ENCODE measurements around the gene SLC30A1. TPM values are rescaled to one million over a fixed set of nuclear protein-coding genes. Genes with fewer than 3 reads are reported as not detected.
A peak's percentile ranks its signal among the peaks of the same experiment; 100 is the strongest.

The SLC30A1 gene
- polyA plus RNA-seq, 6 donors from 2014 or later: 0.73 to 1.7 (median 1.00) TPM

DNA sequence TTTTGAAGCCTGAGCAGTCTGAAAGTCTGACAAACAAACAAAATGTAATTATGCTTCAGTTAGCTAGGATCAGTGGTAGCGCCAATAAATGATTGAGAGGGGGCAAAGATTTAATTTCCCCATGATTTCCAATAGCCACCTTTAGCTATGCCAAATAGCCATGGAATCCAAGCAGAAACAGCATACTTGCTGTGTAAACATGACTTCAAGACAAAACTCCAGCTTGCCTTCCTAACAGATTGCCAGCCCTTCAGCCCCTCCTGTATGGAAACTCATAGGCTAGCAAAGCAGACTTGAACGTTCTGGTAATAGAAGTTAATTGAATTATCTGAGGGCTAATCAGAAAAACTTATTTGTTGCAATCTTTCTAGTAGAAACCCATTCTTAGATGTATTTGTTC lies 25.6 kb upstream of the SLC30A1 start:
- no peak for DNase-seq
- no peak for ATAC-seq (ENCODE audit: low read depth in 2 of 2)
- no peak overlapping the region for H3K27ac Mint-ChIP-seq
- no peak overlapping the region for H3K4me3 Mint-ChIP-seq
- peaks cover 0 to 2% (median 0%) of the 10 kb centered on the region in 7 donors for H3K9me3 Mint-ChIP-seq
- H3K36me3 Mint-ChIP-seq: no peaks in the 10 kb centered on the region
- H3K27me3 Mint-ChIP-seq: peaks cover 0 to 5% (median 5%) of the 10 kb centered on the region in 3 donors
- H3K4me1 Mint-ChIP-seq: peaks cover 22 to 27% (median 27%) of the 10 kb centered on the region in 3 donors

DNA sequence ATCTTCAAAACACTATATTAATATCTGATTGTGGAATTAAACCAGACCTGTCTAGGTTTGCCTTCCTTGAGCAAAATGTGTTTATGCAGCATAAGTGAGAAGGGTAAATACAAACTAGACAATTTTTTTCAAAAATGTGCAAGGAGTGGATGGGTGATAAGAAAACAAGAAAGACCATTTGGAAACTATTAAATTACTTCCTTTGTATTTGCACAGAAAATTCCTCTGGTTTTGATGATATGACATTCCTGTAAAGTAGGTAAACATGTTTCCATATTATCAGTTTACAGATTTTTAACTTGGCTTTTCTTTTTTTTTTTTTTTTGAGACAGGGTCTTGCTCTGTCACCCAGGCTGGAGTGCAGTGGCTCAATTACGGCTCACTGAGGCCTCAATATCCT lies 24.8 kb upstream of the SLC30A1 start:
- Mint-ChIP-seq H3K27ac (no peak overlapping the region), H3K4me1 (peaks cover 22 to 27% (median 27%) of the 10 kb centered on the region in 3 donors), H3K9me3 (peaks cover 0 to 3% (median 0%) of the 10 kb centered on the region in 7 donors), H3K27me3 (peaks cover 3 to 5% (median 5%) of the 10 kb centered on the region in 3 donors), H3K4me3 (no peak overlapping the region), H3K36me3 (peaks cover 0 to 6% of the 10 kb centered on the region in 2 donors)
- ATAC-seq (ENCODE audit: low read depth in 2 of 2): no peak
- no peak for DNase-seq

GRCh38 chr1:211603191-211603701 lies 24.3 kb upstream of the SLC30A1 start:
- H3K27me3 Mint-ChIP-seq: peaks cover 5% of the 10 kb centered on the region in 3 donors
- H3K27ac Mint-ChIP-seq: no peak overlapping the region
- ATAC-seq (ENCODE audit: low read depth in 2 of 2) (no peak), DNase-seq (no peak)
- H3K4me1 Mint-ChIP-seq: peaks cover 22 to 27% (median 27%) of the 10 kb centered on the region in 3 donors
- no peak overlapping the region for H3K4me3 Mint-ChIP-seq
- H3K36me3 Mint-ChIP-seq: peaks cover 0 to 8% of the 10 kb centered on the region in 2 donors
- H3K9me3 Mint-ChIP-seq: peaks cover 0 to 3% (median 0%) of the 10 kb centered on the region in 7 donors

DNA sequence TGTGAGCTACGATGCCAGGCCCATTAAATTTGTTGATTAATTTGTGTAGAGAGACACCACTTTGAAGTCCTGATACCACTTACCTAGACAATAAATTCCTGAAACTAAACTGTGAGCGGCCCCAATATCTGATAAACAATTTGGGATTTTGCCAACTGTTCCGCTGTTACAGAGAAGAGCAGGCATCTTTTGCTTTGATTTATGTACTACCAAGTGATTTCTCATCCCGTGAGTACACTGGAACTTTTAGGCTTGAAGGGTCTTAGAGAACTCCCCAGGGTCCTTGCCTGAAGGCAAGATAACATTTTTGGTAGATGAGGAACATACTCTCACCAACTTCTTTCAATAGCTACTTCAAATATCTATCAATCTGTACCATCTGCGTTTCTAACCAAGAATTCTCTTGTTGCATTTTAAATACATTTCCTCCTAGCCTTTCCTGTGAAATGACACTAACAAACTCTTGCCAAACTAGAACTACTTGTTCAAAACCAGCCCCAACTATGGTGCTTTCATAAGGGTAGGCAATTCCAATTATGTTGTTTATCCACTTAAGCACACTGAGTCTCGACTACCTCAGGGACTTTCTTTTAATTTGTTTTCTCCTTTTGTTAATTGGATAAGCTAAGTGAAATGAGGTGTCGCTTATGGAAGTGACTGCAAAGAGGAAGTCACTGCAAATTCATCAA lies 23.2 kb upstream of the SLC30A1 start:
- H3K4me3 Mint-ChIP-seq: no peak overlapping the region
- peaks cover 0 to 3% (median 0%) of the 10 kb centered on the region in 7 donors for H3K9me3 Mint-ChIP-seq
- H3K36me3 Mint-ChIP-seq: peaks cover 0 to 8% of the 10 kb centered on the region in 2 donors
- peaks cover 17 to 19% (median 18%) of the 10 kb centered on the region in 3 donors for H3K4me1 Mint-ChIP-seq
- peaks cover 5% of the 10 kb centered on the region in 3 donors for H3K27me3 Mint-ChIP-seq
- no peak for DNase-seq
- ATAC-seq (ENCODE audit: low read depth in 2 of 2): no peak
- H3K27ac Mint-ChIP-seq: no peak overlapping the region

- no peak overlapping the region for H3K4me3 Mint-ChIP-seq
- peaks cover 5% of the 10 kb centered on the region in 3 donors for H3K27me3 Mint-ChIP-seq
- peaks cover 0 to 3% (median 0%) of the 10 kb centered on the region in 7 donors for H3K9me3 Mint-ChIP-seq
- peaks cover 0 to 8% of the 10 kb centered on the region in 2 donors for H3K36me3 Mint-ChIP-seq
- no peak overlapping the region for H3K27ac Mint-ChIP-seq
- DNase-seq (no peak), ATAC-seq (ENCODE audit: low read depth in 2 of 2) (no peak)
- peaks cover 8 to 10% (median 8%) of the 10 kb centered on the region in 3 donors for H3K4me1 Mint-ChIP-seq
Measured at GRCh38 chr1:211601159-211601558, 22.2 kb upstream of the SLC30A1 start.

DNA sequence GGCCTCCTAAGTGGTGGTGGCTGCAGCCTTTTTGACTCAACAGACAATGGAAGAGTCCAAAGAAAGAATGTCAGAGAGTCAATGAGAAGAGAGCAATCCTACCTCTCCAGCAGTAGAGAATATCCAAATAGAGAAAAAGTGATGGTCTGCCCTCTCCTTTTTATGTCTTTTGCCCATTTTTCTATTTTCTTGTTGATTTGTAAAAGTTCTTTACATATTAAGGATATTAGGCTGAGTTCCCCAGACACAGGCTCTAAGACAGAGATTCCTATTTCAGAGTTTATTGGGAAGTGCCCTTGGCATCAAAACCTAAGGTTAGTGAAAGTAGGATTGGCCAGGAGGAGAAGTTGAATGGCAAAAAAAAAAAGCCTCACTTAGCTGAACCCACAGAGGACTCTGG lies 20.3 kb upstream of the SLC30A1 start:
- Mint-ChIP-seq H3K27ac (no peak overlapping the region), H3K4me1 (no peaks in the 10 kb centered on the region), H3K27me3 (peaks cover 5% of the 10 kb centered on the region in 3 donors), H3K36me3 (peaks cover 0 to 8% of the 10 kb centered on the region in 2 donors), H3K4me3 (no peak overlapping the region), H3K9me3 (peaks cover 0 to 3% (median 0%) of the 10 kb centered on the region in 7 donors)
- ATAC-seq (ENCODE audit: low read depth in 2 of 2): no peak
- DNase-seq: no peak

DNA sequence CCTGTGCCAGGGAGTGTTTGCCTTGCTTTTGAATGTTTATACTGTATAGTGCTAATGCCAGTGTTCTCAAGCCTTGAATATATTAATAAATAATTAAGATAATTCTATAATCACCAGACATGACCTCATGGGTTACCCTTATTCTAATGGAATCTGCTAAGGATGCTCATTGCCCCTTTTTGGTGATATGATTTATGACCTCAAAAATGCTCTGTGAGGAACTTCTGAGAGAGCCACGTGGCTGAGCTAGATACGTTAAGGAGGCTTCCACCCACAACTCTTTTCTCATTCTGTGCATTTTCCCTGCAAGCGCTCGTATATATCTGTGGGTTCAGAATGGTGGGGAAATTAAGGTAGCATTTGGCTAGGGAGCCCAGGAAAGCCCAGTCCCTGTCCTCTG lies 19.6 kb upstream of the SLC30A1 start:
- Mint-ChIP-seq H3K9me3 (peaks cover 0 to 3% (median 0%) of the 10 kb centered on the region in 7 donors), H3K4me3 (no peak overlapping the region), H3K27me3 (peaks cover 5% of the 10 kb centered on the region in 3 donors), H3K4me1 (no peaks in the 10 kb centered on the region), H3K36me3 (peaks cover 0 to 8% of the 10 kb centered on the region in 2 donors), H3K27ac (no peak overlapping the region)
- no peak for DNase-seq
- ATAC-seq (ENCODE audit: low read depth in 2 of 2): no peak

DNA sequence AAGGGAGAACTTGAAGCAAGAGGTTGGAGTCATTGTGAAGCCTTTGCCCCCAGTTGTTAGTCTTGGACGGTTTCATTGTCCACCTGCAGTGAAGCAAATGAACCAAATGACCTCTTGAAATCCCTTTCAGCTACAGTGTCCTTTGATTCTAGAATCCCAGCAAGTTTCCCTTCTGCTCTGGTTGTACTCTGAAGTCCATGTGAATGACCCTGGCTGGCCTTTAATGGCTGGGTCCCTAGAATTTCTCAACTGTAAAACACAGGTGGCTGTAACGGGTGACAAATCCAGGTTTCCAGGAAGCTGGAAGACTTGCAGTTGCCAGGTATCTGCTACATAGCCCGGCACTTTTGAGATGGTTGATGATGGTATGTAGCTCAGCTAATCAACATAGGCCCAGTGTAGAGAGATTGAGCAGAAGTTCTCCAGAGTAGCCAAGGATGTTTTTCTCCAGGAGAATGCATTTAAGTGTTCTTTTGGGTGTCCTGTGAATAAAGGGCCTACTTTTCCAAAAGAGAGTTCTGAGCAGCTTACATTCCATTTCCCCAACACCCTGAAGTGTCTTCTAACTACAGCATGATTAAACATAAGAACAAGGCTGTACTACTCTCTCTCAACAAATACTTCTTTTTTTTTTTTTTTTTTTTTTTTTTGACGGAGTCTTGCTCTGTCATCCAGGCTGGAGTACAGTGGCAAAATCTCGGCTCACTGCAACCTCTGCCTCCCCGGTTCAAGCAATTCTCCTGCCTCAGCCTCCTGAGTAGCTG lies 17.6 kb upstream of the SLC30A1 start:
- Mint-ChIP-seq H3K4me1 (no peaks in the 10 kb centered on the region), H3K9me3 (peaks cover 0 to 3% (median 0%) of the 10 kb centered on the region in 7 donors), H3K36me3 (peaks cover 0 to 8% of the 10 kb centered on the region in 2 donors), H3K27me3 (peaks cover 5 to 9% (median 5%) of the 10 kb centered on the region in 3 donors), H3K4me3 (no peak overlapping the region), H3K27ac (no peak overlapping the region)
- DNase-seq (no peak), ATAC-seq (ENCODE audit: low read depth in 2 of 2) (no peak)

DNA sequence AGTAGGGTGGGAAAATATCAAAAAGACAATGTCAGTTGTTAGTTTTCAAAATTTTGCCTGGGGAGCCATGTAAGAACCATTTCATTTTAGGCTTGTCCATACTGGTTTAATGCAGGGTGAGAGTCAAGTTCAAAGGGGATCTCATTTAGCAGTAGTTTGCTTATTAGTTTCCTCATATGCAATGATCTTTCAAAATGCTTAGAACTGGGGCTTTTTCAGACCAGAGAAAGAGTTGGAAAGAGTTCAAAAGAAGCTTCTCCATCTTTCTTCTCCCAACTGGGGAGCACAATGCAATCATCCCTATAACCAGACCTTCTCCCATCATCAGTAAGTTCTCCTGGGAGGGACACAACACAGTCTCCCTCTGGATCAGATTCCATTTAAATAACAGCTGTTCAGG lies 16.5 kb upstream of the SLC30A1 start:
- DNase-seq: no peak
- Mint-ChIP-seq H3K4me3 (no peak overlapping the region), H3K4me1 (peaks cover 0 to 5% (median under 1%) of the 10 kb centered on the region in 3 donors), H3K27ac (no peak overlapping the region), H3K9me3 (peaks cover 0 to 3% (median 0%) of the 10 kb centered on the region in 7 donors), H3K27me3 (peaks cover 0 to 9% (median 5%) of the 10 kb centered on the region in 3 donors), H3K36me3 (peaks cover 0 to 8% of the 10 kb centered on the region in 2 donors)
- ATAC-seq (ENCODE audit: low read depth in 2 of 2): no peak

GRCh38 chr1:211591980-211592493 lies 13.1 kb upstream of the SLC30A1 start:
- Mint-ChIP-seq H3K4me1 (peaks cover 8 to 16% (median 11%) of the 10 kb centered on the region in 3 donors), H3K9me3 (no peaks in the 10 kb centered on the region), H3K27ac (no peak overlapping the region), H3K4me3 (no peak overlapping the region), H3K27me3 (peaks cover 0 to 9% (median 0%) of the 10 kb centered on the region in 3 donors), H3K36me3 (no peaks in the 10 kb centered on the region)
- ATAC-seq (ENCODE audit: low read depth in 2 of 2): no peak
- no peak for DNase-seq

DNA sequence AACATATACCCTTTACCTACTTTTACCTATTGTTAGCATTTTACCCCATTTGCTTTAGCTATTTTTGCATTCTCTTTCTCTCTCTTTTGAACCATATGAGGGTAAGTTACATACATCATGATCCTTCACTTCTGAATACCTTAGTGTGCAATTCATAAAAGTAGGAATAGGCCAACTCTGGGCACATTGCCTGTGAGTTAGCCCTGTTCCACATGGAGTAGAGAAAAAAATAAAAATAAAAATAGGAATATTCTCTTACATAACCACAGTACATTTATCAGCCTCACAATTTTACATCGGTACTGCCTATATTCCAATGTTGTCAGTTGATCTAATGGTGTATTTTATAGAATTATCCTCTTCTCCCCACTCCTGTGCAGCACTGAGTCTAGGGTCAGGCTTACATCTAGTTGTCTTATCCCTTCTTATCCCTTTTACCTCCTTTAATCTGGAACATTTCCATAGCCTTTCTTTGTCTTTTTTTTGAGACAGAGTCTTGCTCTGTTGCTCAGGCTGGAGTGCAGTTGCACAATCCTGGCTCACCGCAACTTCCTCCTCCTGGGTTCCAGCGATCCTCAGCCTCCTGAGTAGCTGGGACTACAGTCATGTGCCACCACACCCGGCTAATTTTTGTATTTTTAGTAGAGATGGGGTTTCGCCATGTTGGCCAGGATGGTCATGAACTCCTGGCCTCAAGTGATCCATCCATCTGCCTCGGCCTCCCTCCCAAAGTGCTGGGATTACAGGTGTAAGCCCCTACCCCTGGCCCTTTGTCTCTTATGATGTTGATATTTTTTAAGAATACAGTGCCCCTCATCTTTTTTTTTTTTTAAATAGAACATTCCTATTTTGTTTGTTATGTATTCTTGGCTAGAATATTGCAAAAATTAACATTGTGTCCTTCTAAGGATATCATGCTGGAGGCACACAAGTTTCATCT lies 11.1 kb upstream of the SLC30A1 start:
- H3K36me3 Mint-ChIP-seq: no peaks in the 10 kb centered on the region
- peaks cover 8 to 20% (median 11%) of the 10 kb centered on the region in 3 donors for H3K4me1 Mint-ChIP-seq
- H3K4me3 Mint-ChIP-seq: peak overlapping the region in 3 of 8 donors; percentile 40 to 70 (median 61)
- DNase-seq (no peak), ATAC-seq (ENCODE audit: low read depth in 2 of 2) (peak in 1 of 2 donors; percentile 32)
- peak overlapping the region in 3 of 6 donors; percentile 5 to 21 (median 9) for H3K27ac Mint-ChIP-seq
- no peaks in the 10 kb centered on the region for H3K9me3 Mint-ChIP-seq
- peaks cover 0 to 9% (median 0%) of the 10 kb centered on the region in 3 donors for H3K27me3 Mint-ChIP-seq

GRCh38 chr1:211588711-211589110 lies 9.8 kb upstream of the SLC30A1 start:
- no peak for ATAC-seq (ENCODE audit: low read depth in 2 of 2)
- Mint-ChIP-seq H3K4me3 (no peak overlapping the region), H3K36me3 (no peaks in the 10 kb centered on the region), H3K27ac (no peak overlapping the region), H3K4me1 (peaks cover 8 to 20% (median 11%) of the 10 kb centered on the region in 3 donors), H3K27me3 (peaks cover 0 to 9% (median 0%) of the 10 kb centered on the region in 3 donors), H3K9me3 (no peaks in the 10 kb centered on the region)
- no peak for DNase-seq
